ENCODE data around the gene KIRREL3.

DNA sequence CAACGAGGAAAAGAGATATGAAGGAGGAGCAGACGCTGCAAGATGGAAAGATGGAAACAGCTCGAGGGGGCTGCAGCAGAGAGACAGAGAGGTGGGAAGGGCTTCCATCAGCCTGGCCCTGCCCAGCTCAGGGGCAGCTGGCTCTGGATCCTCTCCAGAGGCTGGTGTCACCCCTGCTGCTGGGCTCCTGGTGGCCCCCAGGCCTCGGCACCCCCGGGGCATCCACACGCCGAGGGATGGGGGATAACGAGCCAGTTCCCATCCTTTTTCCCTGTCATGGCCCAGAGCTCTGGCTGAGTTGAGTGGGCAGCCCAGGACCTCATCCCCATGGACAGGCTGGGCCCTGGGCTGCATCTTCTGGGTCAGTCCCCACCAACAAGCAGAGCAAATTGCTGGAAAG, 542.8 kb downstream of the KIRREL3 start:
- TF ChIP-seq, protein P1, sequence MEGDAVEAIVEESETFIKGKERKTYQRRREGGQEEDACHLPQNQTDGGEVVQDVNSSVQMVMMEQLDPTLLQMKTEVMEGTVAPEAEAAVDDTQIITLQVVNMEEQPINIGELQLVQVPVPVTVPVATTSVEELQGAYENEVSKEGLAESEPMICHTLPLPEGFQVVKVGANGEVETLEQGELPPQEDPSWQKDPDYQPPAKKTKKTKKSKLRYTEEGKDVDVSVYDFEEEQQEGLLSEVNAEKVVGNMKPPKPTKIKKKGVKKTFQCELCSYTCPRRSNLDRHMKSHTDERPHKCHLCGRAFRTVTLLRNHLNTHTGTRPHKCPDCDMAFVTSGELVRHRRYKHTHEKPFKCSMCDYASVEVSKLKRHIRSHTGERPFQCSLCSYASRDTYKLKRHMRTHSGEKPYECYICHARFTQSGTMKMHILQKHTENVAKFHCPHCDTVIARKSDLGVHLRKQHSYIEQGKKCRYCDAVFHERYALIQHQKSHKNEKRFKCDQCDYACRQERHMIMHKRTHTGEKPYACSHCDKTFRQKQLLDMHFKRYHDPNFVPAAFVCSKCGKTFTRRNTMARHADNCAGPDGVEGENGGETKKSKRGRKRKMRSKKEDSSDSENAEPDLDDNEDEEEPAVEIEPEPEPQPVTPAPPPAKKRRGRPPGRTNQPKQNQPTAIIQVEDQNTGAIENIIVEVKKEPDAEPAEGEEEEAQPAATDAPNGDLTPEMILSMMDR (IDR thresholded peaks at IDR 0.05) = no peak
- no peak for TF ChIP-seq POLR2A (IDR thresholded peaks at IDR 0.05)
- no peak for TF ChIP-seq POLR2AphosphoS5 (IDR thresholded peaks at IDR 0.05)
